ENCODE results near the gene ZSWIM3.

Gene ZSWIM3

DNA sequence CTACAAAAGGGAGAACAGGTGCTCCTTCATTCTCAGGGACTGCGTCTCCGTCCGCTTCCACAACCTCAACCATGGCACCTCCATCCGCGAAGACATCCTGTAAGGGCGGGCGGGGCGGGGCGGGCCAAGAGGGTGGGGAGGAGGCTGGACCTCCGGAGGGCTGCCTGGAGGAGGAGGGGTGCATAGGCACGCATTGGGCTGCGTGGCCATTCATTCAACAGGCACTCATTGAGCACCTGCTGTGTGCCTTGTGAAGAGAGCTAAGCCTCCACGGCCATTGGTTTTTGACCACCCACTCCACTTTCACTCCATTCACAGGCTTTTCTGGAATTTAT is 435 bp downstream of the ZSWIM3 start:
- TF ChIP-seq, protein P1, sequence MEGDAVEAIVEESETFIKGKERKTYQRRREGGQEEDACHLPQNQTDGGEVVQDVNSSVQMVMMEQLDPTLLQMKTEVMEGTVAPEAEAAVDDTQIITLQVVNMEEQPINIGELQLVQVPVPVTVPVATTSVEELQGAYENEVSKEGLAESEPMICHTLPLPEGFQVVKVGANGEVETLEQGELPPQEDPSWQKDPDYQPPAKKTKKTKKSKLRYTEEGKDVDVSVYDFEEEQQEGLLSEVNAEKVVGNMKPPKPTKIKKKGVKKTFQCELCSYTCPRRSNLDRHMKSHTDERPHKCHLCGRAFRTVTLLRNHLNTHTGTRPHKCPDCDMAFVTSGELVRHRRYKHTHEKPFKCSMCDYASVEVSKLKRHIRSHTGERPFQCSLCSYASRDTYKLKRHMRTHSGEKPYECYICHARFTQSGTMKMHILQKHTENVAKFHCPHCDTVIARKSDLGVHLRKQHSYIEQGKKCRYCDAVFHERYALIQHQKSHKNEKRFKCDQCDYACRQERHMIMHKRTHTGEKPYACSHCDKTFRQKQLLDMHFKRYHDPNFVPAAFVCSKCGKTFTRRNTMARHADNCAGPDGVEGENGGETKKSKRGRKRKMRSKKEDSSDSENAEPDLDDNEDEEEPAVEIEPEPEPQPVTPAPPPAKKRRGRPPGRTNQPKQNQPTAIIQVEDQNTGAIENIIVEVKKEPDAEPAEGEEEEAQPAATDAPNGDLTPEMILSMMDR (IDR thresholded peaks at IDR 0.05; ENCODE audit: low read depth, low read length) = no peak
- in situ Hi-C loops (cut with HindIII; ENCODE audit: low sequenced_read_pairs) = no loop called here
- no peak for DNase-seq (ENCODE audit: low read depth, low spot score)
- peak overlapping the region; percentile 79 for H3K4me3 ChIP-seq (ENCODE audit: low read depth, low read length)

DNA sequence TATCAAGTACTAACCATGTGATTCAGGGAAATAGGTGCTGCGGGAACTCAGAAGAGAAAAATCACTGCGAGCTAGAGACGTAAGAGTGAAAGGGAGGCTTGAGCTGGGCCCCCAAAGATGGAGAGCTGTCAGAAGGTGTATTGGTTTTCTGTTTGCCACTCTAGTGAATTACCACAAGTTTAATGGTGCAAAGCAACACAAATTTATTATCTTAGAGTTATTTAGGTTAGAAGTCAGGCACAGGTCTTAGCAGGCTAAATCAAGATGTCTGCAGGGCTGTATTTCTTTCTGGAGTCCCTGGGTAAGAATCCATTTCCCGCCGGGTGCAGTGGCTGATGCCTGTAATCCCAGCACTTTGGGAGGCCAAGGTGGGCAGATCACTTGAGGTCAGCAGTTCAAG is 2.5 kb downstream of the ZSWIM3 start:
- DNase-seq (ENCODE audit: low read depth, low spot score) = no peak
- TF ChIP-seq, protein P1 (IDR thresholded peaks at IDR 0.05; ENCODE audit: low read depth, low read length) = no peak
- no peak overlapping the region for H3K4me3 ChIP-seq (ENCODE audit: low read depth, low read length)
- in situ Hi-C loops (cut with HindIII; ENCODE audit: low sequenced_read_pairs) = no loop called here

DNA sequence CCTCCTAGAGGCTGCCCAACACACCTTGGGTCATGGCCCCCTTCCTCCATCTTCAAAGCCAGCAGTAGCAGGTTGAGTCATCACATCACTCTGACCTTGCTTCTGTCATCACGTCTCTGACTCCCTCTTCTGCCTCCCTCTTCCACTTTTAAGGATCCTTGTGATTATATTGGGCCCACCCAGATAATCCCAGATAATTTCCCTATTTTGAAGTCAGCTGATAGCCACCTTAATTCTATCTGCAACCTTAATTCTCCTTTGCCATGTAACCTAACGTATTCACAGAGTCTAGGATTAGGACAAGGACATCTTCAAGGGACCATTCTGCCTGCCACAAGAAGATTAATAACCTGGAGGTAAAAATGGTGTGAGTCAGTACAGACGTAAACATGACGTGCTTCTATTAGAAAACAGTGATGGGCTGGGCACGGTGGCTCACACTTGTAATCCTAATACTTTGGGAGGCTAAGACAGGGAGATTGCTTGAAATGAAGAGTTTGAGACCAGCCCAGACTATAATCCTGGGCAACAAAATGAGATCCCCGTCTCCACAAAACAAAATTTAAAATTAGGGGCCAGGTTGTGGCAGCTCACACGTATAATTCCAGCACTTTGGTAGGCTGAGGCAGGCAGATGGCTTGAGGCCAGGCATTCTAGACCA is 3.3 kb downstream of the ZSWIM3 start:
- no peak overlapping the region for H3K4me3 ChIP-seq (ENCODE audit: low read depth, low read length)
- DNase-seq (ENCODE audit: low read depth, low spot score) = no peak
- TF ChIP-seq, protein P1 (IDR thresholded peaks at IDR 0.05; ENCODE audit: low read depth, low read length) = no peak
- in situ Hi-C loops (cut with HindIII; ENCODE audit: low sequenced_read_pairs) = no loop called here

DNA sequence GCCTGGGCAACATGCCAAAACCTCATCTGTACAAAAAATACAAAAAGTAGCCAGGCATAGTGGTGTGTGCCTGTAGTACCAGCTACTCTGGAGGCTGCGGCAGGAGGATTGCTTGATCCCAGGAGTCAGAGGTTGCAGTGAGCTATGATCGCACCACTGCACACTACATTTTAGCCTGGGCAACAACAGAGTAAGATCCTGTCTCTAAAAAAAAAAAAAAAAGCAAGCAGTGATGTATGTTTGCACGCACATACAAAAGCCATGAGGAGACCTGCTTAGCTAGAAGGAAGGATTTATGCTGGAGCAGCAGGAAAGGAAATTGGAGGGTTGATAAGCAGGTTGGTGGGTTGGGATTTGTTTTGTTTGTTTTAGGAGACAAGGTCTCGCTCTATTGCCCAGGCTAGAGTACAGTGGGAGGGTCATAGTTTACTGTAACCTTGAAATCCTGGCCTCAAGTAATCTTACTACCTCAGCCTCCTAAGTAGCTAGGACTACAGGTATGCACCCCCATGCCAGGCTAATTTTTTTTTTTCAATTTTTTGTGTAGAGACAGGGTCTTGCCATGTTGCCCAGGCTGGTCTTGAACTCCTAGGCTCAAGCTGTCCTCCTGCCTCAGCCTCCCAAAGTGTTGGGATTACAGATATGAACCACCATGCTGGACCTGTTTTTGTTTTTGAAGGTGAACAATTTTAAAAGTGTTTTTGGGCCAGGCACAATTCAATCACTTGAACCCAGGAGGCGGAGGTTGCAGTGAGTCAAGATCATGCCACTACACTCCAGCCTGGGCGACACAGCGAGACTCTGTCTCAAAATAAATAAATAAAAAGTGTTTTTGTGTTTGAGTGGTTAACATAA is 4.0 kb downstream of the ZSWIM3 start:
- no peak overlapping the region for H3K4me3 ChIP-seq (ENCODE audit: low read depth, low read length)
- in situ Hi-C loops (cut with HindIII; ENCODE audit: low sequenced_read_pairs) = no loop called here
- no peak for DNase-seq (ENCODE audit: low read depth, low spot score)
- TF ChIP-seq, protein P1 (IDR thresholded peaks at IDR 0.05; ENCODE audit: low read depth, low read length) = no peak

DNA sequence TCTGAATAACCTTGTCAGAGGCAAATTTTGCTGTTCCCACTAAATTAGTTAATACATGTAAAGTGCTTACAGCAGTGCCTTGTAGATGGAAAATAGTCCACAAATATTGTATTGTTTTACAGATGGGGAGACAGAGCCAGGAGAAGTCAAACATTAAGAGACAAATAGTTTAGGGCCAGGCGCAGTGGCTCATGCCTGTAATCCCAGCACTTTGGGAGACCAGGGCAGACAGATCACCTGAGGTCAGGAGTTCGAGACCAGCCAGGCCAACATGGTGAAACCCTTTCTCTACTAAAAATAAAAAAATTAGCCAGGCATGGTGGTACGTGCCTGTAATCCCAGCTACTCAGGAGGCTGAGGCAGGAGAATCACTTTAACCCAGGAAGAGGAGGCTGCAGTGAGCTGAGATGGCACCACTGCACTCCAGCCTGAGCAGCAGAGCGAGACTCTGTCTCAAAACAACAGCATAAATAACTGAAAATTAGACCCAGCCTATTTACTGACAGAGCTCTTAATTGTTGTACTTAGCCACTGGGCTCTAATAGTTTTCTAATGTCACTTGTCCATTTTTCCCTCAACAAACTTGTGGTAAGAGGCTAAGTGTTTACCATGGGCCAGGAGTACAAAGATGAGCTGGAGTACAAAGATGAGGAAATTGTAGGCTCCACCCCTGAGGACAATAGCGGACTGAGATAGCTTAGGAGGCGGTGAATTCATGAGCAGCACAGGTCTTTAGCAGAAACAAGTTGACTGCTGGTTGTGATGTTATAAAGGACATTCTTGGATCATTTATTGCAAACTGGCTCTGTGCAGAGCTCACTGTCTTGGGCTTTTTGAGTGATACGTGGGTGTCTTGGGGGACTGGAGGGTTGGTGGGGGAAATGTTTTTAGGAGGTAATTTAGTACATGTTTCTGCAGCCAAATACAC is 6.4 kb downstream of the ZSWIM3 start:
- in situ Hi-C loops (cut with HindIII; ENCODE audit: low sequenced_read_pairs) = no loop called here
- TF ChIP-seq, protein P1 (IDR thresholded peaks at IDR 0.05; ENCODE audit: low read depth, low read length) = no peak
- no peak overlapping the region for H3K4me3 ChIP-seq (ENCODE audit: low read depth, low read length)
- DNase-seq (ENCODE audit: low read depth, low spot score) = no peak

DNA sequence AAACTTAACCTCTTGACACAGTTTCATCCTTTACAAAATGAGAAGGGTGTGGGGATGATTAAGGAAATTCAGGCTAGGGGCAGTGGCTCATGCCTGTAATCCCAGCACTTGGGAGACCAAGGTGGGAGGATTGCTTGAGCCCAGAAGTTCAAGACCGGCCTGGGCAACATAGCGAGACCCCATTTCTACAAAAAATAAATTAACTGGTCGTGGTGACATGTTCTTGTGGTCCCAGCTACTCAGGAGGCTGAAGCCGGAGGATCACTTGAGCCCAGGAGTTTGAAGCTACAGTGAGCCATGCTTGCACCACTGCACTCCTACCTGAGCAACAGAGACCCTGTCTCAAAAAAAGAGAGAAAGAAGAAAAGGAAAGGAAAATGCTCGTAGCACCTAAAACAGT is 9.0 kb downstream of the ZSWIM3 start:
- TF ChIP-seq, protein P1 (IDR thresholded peaks at IDR 0.05; ENCODE audit: low read depth, low read length) = no peak
- DNase-seq (ENCODE audit: low read depth, low spot score) = no peak

More for the DNA sequence above, 9.0 kb downstream of the ZSWIM3 start:
- in situ Hi-C loops (cut with HindIII; ENCODE audit: low sequenced_read_pairs) = no loop called here
- H3K4me3 ChIP-seq (ENCODE audit: low read depth, low read length) = no peak overlapping the region

All from astrocyte of the spinal cord (primary cell).